Pancreas (tissue), 10 donors: ENCODE results near the gene FLVCR1. TPM values are rescaled to one million over a fixed set of nuclear protein-coding genes. Genes with fewer than 3 reads are reported as not detected.

Source experiments
- ATAC-seq, 4 donors: fragments of 200-7000 bp; cut with Tn5 transposase; one replicate each; pipeline versions ENCODE4 v1.8.0 to v1.9.1; 2020; ENCODE audit warnings: mild to moderate bottlenecking in 4 of 4, moderate library complexity in 4 of 4
- DNase-seq, 6 donors: peaks; one replicate each; pipeline ENCODE4 v3.0.0-alpha.2; 2020
- FAIRE-seq: peaks from 2 replicates; lab custom pipeline; 2012; peaks lifted over from hg19 to GRCh38; lab: Jason Lieb, UNC
- H3K27ac ChIP-seq, 4 donors: fragments of 200-600 bp; sonication (generic); 1 replicate in 3 of 4; 2 replicates in 1 of 4; pipeline versions ENCODE4 v1.5.0 to v1.8.0; 2020
- H3K27me3 ChIP-seq, 4 donors: fragments of 200-600 bp; one replicate each; pipeline ENCODE4 v1.8.0; 2021
- H3K36me3 ChIP-seq, 3 donors: fragments of 200-600 bp; sonication (generic) in 1 of 3; one replicate each; pipeline versions ENCODE4 v1.5.0 to v1.8.0; 2020 to 2021
- H3K4me1 ChIP-seq, 3 donors: fragments of 200-600 bp; one replicate each; pipeline ENCODE4 v1.8.0; 2021
- H3K4me3 ChIP-seq, 4 donors: fragments of 200-600 bp; sonication (generic) in 2 of 4; one replicate each; pipeline versions ENCODE4 v1.5.0 to v1.8.0; 2020 to 2021
- H3K9me3 ChIP-seq, 4 donors: fragments of 200-600 bp; one replicate each; pipeline ENCODE4 v1.8.0; 2021
- CTCF ChIP-seq, 4 donors: fragments of 200-600 bp; sonication (generic) in 3 of 4; IDR thresholded peaks; one replicate each; pipeline versions ENCODE4 v1.5.0 to v1.8.0; 2021; ENCODE audit warnings: antibody characterized with exemption in 4 of 4
- WGBS, 2 donors: extraction: QIAGEN DNeasy Blood & Tissue Kit; methylation state at CpG; one replicate each; pipeline ENCODE4 v1.1.7; 2013; 5-methylcytosine and 5-hydroxymethylcytosine counted together
- intact Hi-C, 3 donors: fragments of 100-400 bp; cut with DNase I; formaldehyde crosslinking; loops; one replicate each; pipeline versions ENCODE4 v1.11.1 to v1.14.2; 2022
- polyA plus RNA-seq, 2 donors: library from polyadenylated mRNA; stranded (reverse); fragments of 200-250 nt; gene quantifications; one replicate each; pipeline ENCODE4 v1.2.3, GENCODE V29; 2013
- total RNA-seq, 6 donors: library from RNA; stranded (reverse); fragmentation: NEBNext Ultra II Directional in 4 of 6; extraction: Animal tissue kit (Norgen Biotek cat#: 25700) in 4 of 6; gene quantifications; one replicate each; pipeline versions ENCODE4 v1.2.1 to v1.2.4, GENCODE V29; 2021 to 2023
- donor health status: healthy with polysubstance abuse.
- donor health status: DM: no; HTN: no; CAD: no; lungs with moderate emphysema.
- donor health status: DM: no; HTN: no; CAD: no.
- donor health status: control.
- donor health status: control.
- donor health status: Bipolar disorder and iron deficiency.
- donor health status: DM: yes; HTN: yes; CAD: no.
- donor health status: DM: no; HTN: no; CAD: no.
- donor health status: DM: no; HTN: no; CAD: no.
- donor health status: DM: yes; HTN: yes; CAD: no.

FLVCR1 gene
- total and polyA plus RNA-seq, 8 donors = 1.4 to 5.6 (median 3.5) TPM

- H3K4me3 ChIP-seq = no peak overlapping the region
- FAIRE-seq = no peak
Observed at GRCh38 chr1:212884592-212884991, 26.5 kb downstream of the FLVCR1 start.

GRCh38 chr1:212892108-212892507, 34.0 kb downstream of the FLVCR1 start:
- 100% methylated on average over 1 of the region's 1 CpG for WGBS, 2 donors
- TF ChIP-seq CTCF (IDR thresholded peaks at IDR 0.05) = no peak
- Histone ChIP-seq H3K27me3 (no peaks in the 10 kb centered on the region), H3K27ac (no peak overlapping the region), H3K4me3 (no peak overlapping the region), H3K36me3 (peaks cover 0 to 13% (median 0%) of the 10 kb centered on the region in 3 donors), H3K4me1 (no peaks in the 10 kb centered on the region), H3K9me3 (no peaks in the 10 kb centered on the region)
- FAIRE-seq (no peak), DNase-seq (no peak), ATAC-seq (no peak)
- intact Hi-C loops = no loop called here

More at GRCh38 chr1:212884592-212884991, 26.5 kb downstream of the FLVCR1 start:
- Histone ChIP-seq H3K36me3 (peaks cover 0 to 17% (median 0%) of the 10 kb centered on the region in 3 donors), H3K4me1 (no peaks in the 10 kb centered on the region), H3K9me3 (no peaks in the 10 kb centered on the region), H3K27ac (no peak overlapping the region), H3K27me3 (no peaks in the 10 kb centered on the region)
- DNase-seq (no peak), ATAC-seq (no peak)
- no peak for TF ChIP-seq CTCF (IDR thresholded peaks at IDR 0.05)
- WGBS, 2 donors = 77 to 79% methylated on average over 4 of the region's 4 CpGs
- intact Hi-C loops = no loop called here

- no peak for ATAC-seq
- 96 to 100% methylated on average over 1 of the region's 1 CpG for WGBS, 2 donors
- H3K27ac ChIP-seq = no peak overlapping the region
- H3K36me3 ChIP-seq = peaks cover 0 to 5% (median 0%) of the 10 kb centered on the region in 3 donors
- TF ChIP-seq CTCF (IDR thresholded peaks at IDR 0.05) = no peak
- no peaks in the 10 kb centered on the region for H3K4me1 ChIP-seq
- no peak for DNase-seq
- peaks cover 0 to 4% (median 0%) of the 10 kb centered on the region in 4 donors for H3K9me3 ChIP-seq
- intact Hi-C loops = no loop called here
- H3K4me3 ChIP-seq = no peak overlapping the region
- H3K27me3 ChIP-seq = no peaks in the 10 kb centered on the region
- FAIRE-seq = no peak
Observed at GRCh38 chr1:212899845-212900244, 41.8 kb downstream of the FLVCR1 start.

- Histone ChIP-seq H3K4me1 (no peaks in the 10 kb centered on the region), H3K27me3 (no peaks in the 10 kb centered on the region), H3K4me3 (no peak overlapping the region), H3K27ac (no peak overlapping the region), H3K36me3 (peaks cover 0 to 5% (median 0%) of the 10 kb centered on the region in 3 donors), H3K9me3 (peaks cover 0 to 4% (median 0%) of the 10 kb centered on the region in 4 donors)
- FAIRE-seq = no peak
- ATAC-seq = no peak
- 94 to 100% methylated on average over 2 of the region's 2 CpGs for WGBS, 2 donors
- TF ChIP-seq CTCF (IDR thresholded peaks at IDR 0.05) = no peak
- no peak for DNase-seq
- intact Hi-C loops = no loop called here
Observed at GRCh38 chr1:212901290-212901689, 43.2 kb downstream of the FLVCR1 start.

GRCh38 chr1:212902054-212902453, 44.0 kb downstream of the FLVCR1 start:
- H3K36me3 ChIP-seq = peaks cover 0 to 5% (median 0%) of the 10 kb centered on the region in 3 donors
- intact Hi-C loops = no loop called here
- no peaks in the 10 kb centered on the region for H3K4me1 ChIP-seq
- H3K27me3 ChIP-seq = no peaks in the 10 kb centered on the region
- ATAC-seq (no peak), FAIRE-seq (no peak), DNase-seq (no peak)
- 93 to 97% methylated on average over 3 of the region's 3 CpGs for WGBS, 2 donors
- H3K27ac ChIP-seq = no peak overlapping the region
- no peak overlapping the region for H3K4me3 ChIP-seq
- TF ChIP-seq CTCF (IDR thresholded peaks at IDR 0.05) = no peak
- H3K9me3 ChIP-seq = peaks cover 0 to 4% (median 0%) of the 10 kb centered on the region in 4 donors
